ENCODE results near the gene TMEFF1.

The TMEFF1 gene

GRCh38 chr9:100445903-100446549 lies 26.9 kb upstream of the TMEFF1 start:
- no peak for DNase-seq (ENCODE audit: low read depth, low spot score)
- TF ChIP-seq, protein P1, sequence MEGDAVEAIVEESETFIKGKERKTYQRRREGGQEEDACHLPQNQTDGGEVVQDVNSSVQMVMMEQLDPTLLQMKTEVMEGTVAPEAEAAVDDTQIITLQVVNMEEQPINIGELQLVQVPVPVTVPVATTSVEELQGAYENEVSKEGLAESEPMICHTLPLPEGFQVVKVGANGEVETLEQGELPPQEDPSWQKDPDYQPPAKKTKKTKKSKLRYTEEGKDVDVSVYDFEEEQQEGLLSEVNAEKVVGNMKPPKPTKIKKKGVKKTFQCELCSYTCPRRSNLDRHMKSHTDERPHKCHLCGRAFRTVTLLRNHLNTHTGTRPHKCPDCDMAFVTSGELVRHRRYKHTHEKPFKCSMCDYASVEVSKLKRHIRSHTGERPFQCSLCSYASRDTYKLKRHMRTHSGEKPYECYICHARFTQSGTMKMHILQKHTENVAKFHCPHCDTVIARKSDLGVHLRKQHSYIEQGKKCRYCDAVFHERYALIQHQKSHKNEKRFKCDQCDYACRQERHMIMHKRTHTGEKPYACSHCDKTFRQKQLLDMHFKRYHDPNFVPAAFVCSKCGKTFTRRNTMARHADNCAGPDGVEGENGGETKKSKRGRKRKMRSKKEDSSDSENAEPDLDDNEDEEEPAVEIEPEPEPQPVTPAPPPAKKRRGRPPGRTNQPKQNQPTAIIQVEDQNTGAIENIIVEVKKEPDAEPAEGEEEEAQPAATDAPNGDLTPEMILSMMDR (IDR thresholded peaks at IDR 0.05; ENCODE audit: insufficient read depth, low read length, missing control alignments) = no peak
- ChIA-PET POLR2A (no interaction called here), CTCF (interaction anchor here (0.7 to 3.0 kb wide), 8 partner anchors 9 to 150 kb away, joined by 3 to 25 read pairs (median 4); no protein-coding TSS in a partner anchor)
- H3K4me3 ChIP-seq (ENCODE audit: low read depth, low read length) = no peak overlapping the region

DNA sequence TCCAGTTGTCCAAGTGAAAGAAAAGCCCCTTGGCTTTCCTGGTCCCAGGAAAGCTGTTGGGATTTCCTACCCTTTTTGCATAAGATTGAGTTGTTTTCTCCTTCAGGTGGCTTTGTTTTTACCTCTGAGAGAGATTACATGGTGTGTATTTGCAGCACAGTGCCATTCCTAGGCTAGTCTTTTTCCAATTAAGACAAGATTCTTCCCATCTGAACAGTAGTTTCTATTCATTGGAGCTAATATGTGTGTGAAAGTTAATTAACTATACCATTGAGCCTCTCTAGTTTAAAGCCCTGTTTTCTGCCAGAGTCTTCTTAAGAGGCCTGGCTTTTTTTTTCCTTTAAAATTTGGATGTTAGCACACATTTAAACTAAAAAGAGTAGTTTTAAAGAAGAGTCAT lies 25.9 kb upstream of the TMEFF1 start:
- DNase-seq (ENCODE audit: low read depth, low spot score) = no peak
- POLR2A ChIA-PET = no interaction called here
- TF ChIP-seq, protein P1 (IDR thresholded peaks at IDR 0.05; ENCODE audit: insufficient read depth, low read length, missing control alignments) = no peak
- H3K4me3 ChIP-seq (ENCODE audit: low read depth, low read length) = no peak overlapping the region
- CTCF ChIA-PET = interaction anchor here (1.4 to 3.0 kb wide), 2 partner anchors 10 to 154 kb away, joined by 6 to 25 read pairs; no protein-coding TSS in a partner anchor

DNA sequence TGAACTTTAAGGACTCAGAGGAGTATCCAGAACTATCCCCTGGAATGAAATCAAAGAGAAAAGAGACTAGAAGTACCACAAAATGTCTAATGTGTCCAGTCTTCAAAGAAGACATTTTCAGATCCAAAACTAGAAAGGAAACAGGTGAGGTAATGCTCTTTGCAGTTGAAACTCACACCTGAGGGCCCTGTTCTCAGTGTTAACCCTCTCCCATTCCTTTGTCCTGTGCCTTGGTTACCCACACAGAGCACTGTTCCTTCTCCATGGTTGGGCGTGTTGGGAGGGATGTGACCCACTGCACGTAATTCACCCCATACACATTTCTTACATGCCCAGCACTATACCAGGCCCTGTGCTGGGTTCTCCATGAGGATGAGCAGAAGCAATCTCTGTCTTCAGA lies 24.7 kb upstream of the TMEFF1 start:
- POLR2A ChIA-PET = interaction anchor here (0.6 kb wide), 1 partner anchor 402 kb away, joined by 4 read pairs; no protein-coding TSS in a partner anchor
- CTCF ChIA-PET = interaction anchor here (1.5 kb wide), 1 partner anchor 11 kb away, joined by 9 read pairs; no protein-coding TSS in a partner anchor

GRCh38 chr9:100449420-100449819 lies 23.5 kb upstream of the TMEFF1 start:
- TF ChIP-seq, protein P1 (IDR thresholded peaks at IDR 0.05; ENCODE audit: insufficient read depth, low read length, missing control alignments) = no peak
- no peak for DNase-seq (ENCODE audit: low read depth, low spot score)
- ChIA-PET POLR2A (no interaction called here), CTCF (interaction anchor here (1.2 to 1.5 kb wide), 2 partner anchors 7 to 12 kb away, joined by 3 to 9 read pairs; no protein-coding TSS in a partner anchor)
- no peak overlapping the region for H3K4me3 ChIP-seq (ENCODE audit: low read depth, low read length)

More for the DNA sequence above, 24.7 kb upstream of the TMEFF1 start:
- DNase-seq (ENCODE audit: low read depth, low spot score) = no peak
- H3K4me3 ChIP-seq (ENCODE audit: low read depth, low read length) = no peak overlapping the region
- TF ChIP-seq, protein P1 (IDR thresholded peaks at IDR 0.05; ENCODE audit: insufficient read depth, low read length, missing control alignments) = no peak

GRCh38 chr9:100452894-100453293 lies 20.1 kb upstream of the TMEFF1 start:
- no peak overlapping the region for H3K4me3 ChIP-seq (ENCODE audit: low read depth, low read length)
- TF ChIP-seq, protein P1 (IDR thresholded peaks at IDR 0.05; ENCODE audit: insufficient read depth, low read length, missing control alignments) = no peak
- DNase-seq (ENCODE audit: low read depth, low spot score) = no peak
- CTCF ChIA-PET = interaction anchor here (4.9 kb wide), 1 partner anchor 15 kb away, joined by 33 read pairs; no protein-coding TSS in a partner anchor
- POLR2A ChIA-PET = no interaction called here

- POLR2A ChIA-PET = no interaction called here
Observed at GRCh38 chr9:100455470-100455869, 17.5 kb upstream of the TMEFF1 start.

More at GRCh38 chr9:100455470-100455869, 17.5 kb upstream of the TMEFF1 start:
- CTCF ChIA-PET = interaction anchor here (0.7 to 4.9 kb wide), 2 partner anchors 15 to 18 kb away, joined by 3 to 33 read pairs; no protein-coding TSS in a partner anchor
- DNase-seq (ENCODE audit: low read depth, low spot score) = no peak
- H3K4me3 ChIP-seq (ENCODE audit: low read depth, low read length) = no peak overlapping the region
- TF ChIP-seq, protein P1 (IDR thresholded peaks at IDR 0.05; ENCODE audit: insufficient read depth, low read length, missing control alignments) = no peak

Measured in AG04449 (cell line).